Cerebellar cortex (tissue), 1 donor: ENCODE data around the gene DTX1.

ENCODE experiments used
- DNase-seq: peaks from one replicate; pipeline ENCODE4 v3.0.0-alpha.2; 2015; ENCODE audit warnings: low spot score

DTX1 gene

DNA sequence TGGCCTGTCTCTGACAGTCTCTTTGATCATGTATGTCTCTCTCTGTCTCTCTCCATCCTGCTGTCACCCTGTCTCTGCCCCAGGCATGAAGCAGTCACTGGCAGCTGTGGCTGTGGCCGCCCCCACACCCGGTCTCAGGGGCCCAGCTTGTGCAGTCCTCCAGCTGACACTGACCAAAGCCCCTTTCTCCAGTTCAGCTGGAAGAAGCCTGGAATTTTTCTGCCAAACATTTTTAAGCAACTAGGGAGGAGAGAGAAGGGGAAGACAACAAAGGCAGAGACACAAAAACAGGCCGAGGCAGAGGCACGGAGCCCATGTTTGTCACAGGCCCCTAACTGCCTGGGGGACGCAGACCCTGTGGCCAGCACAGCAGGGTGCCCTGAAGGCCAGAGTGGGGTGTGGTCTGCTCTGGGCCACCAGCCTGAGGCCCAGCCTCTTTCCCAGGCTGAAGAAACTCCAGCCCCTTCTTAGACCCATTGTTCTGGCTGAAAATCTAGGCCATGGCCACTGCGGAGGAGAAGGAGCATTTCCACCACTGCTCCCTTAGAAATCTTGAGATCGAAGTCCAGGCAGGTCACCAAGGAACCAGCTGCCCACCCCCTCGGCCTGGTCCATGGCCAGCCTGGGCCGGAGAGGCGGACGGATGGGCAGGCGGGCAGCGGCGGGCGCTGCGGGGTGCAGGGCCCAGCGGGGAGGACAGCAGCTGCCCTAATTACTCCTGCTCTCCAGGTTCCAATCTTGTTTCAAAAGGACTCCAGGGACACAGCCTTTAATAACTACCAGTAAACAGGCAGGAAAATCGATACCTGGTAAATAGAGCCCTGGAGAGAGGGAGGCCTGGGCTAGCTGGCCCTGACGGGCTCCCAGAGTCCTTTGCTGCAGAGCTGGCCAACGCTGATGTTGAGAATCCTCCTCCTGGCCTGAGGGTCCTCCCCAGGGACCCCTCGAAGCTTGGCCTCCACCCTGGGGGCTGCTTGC, 14.9 kb downstream of the DTX1 start:
- no peak for DNase-seq

DNA sequence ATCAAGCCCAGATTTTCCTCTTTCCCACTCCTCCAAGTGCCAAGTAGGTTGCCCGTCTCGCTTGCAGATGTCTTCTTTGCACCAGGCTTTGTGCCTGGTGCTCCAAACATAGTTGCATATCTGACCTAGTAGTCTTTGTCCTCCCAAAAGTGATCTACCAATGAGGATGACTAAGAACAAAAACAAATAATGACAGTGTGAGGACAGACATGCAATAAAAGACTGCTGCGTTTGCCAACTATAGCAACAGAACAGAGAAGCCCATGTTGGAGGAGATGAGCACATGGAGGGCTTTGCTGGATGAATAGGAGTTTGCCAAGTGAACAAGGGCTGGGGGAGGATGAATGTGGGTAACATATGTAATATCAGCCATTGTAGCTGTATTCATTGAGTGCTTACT, 15.6 kb downstream of the DTX1 start:
- no peak for DNase-seq

DNA sequence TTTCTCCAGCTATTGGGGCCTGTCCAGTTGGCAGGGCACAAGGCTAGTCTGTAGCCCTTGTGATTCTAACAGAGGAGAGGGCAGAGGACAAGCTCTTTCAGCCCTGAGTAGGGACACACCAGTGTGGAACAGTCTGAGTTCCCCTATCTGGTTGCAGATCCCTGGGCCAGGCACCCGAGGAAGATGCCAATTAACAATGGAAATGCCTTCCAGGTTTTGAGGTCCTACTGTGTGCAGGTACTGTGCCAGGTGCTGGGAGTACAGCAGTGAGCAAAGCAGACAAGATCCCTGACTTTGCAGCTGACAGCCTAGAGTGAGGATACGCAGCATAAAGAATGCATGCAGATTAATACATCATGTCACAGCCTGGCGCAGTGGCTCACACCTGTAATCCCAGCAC, 17.1 kb downstream of the DTX1 start:
- DNase-seq, result no peak

GRCh38 chr12:113075137-113075683, 18.7 kb downstream of the DTX1 start:
- no peak for DNase-seq

DNA sequence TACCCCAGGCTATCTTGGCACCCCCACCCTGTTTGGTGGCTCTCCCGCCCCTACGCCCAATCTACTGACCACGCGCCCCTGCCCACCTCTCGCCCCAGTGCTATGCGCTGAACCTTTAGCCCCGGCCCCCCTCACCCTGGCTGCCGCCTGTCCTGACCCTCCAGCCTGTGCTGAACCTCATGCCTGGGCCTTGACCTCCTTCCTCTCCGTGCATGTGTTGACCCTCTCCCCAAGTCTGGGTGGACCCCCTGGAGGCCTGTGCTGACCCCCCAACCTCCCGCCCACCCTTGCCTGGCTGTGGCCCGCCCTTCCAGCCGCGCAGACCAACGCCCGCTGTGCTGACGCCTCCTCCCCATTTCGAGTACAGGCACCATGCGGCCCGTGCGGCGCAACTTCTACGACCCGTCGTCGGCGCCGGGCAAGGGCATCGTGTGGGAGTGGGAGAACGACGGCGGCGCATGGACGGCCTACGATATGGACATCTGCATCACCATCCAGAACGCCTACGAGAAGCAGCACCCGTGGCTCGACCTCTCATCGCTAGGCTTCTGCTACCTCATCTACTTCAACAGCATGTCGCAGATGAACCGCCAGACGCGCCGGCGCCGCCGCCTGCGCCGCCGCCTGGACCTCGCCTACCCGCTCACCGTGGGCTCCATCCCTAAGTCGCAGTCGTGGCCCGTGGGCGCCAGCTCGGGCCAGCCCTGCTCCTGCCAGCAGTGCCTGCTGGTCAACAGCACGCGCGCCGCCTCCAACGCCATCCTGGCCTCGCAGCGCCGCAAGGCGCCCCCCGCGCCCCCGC, 20.7 kb downstream of the DTX1 start:
- DNase-seq, result no peak

DNA sequence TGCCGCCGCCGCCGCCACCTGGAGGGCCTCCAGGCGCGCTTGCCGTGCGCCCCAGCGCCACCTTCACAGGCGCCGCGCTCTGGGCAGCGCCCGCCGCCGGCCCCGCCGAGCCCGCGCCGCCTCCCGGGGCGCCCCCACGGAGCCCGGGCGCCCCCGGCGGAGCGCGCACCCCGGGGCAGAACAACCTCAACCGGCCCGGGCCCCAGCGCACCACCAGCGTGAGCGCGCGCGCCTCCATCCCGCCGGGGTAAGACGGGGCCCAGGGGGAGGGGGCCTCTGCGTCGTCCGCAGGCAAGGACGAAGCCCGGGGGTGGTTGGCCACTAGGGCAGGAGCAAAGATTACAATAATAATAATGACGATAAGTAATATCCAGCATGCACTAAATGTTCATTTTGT, 21.3 kb downstream of the DTX1 start:
- DNase-seq, result no peak

GRCh38 chr12:113081873-113082272, 25.3 kb downstream of the DTX1 start:
- no peak for DNase-seq

GRCh38 chr12:113082486-113083148, 26.1 kb downstream of the DTX1 start:
- DNase-seq, result no peak

DNA sequence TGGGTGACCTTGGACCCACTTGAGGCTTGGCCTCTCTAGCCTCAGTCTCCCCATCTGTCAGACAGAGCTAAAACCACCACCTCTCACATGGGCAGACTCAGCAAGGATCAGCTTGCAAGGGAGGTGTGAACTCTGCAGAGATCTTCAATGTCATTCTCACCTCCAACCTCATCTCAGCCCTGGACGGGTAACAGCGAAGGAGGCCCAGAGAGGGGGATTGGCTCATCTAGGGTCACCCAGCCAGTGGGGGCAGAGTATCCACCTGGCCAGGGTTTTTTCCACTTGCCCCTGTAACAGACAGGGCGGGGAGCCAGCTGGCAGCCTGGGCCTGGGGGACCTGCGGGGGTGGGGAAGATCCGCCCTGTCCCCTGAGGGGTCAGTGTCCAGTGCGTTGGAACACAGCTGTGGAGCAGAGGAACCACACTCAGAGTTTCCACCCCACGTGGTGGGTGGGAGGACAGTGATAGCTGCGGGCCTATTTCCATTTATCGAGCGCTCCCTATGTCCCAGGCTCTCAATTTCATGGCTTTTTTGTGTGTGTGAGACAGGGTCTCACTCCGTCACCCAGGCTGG, 27.4 kb downstream of the DTX1 start:
- no peak for DNase-seq

- DNase-seq, result no peak
Observed at GRCh38 chr12:113086249-113087164, 30.0 kb downstream of the DTX1 start.

DNA sequence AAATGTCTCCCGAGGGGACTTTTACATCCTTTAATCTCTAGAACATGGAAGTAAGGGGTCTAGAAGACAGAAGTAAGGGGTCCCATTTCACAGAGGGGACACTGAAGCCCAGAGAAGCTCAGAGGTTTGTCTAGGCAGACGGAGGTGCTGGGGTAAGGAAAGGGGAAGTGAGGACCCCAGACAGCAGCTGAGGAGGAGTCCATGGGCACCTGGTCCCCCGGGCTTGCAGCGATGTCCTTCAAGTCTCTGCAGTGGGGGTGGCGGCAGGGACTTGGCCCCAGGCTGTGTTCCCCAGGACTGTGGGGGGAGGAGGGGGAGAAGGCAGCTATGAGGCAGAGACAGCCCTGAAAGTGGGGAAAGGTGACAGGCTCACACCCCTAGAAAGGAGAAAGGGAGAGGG, 30.7 kb downstream of the DTX1 start:
- no peak for DNase-seq

DNA sequence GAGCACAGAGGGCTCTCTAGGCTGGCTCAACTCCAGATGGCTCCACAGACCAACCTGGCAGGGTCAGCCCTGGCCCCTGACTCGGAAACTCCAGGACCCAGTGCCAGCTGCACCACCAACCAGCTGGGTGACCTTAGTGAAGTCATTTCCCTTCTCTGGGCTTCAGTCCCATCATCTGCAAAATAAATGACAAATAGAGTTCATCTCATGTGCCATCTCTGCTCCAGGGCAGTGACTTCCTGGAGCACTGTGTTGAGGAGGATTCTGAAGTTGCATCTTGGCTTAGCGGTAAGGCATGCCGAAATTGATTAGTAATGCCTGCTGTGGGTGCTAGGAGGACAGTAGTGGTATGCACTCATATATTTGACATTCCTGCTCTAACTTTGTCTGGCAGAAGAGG, 31.5 kb downstream of the DTX1 start:
- no peak for DNase-seq

GRCh38 chr12:113088971-113089756, 32.6 kb downstream of the DTX1 start:
- DNase-seq, result no peak

GRCh38 chr12:113089839-113090238, 33.3 kb downstream of the DTX1 start:
- DNase-seq, result no peak

DNA sequence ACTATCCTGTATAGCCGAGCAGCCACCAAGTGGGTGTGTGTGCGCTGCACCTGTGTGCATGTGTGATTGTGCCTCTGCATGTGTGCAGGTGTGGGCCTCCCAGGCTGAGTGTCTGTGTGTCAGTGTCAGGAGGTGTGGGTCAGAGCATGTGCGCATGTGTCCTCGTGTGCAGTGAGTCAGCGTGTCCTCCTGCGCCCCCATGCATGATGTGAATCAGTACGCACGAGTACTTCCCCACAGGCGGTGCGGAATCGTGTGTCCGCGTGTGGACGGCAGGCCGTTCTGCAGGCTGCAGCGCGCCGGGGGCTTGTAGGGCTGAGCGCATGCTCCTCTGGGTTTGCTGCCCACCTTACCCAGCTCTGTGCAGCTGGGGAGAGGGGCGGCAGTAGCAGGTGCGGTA, 34.2 kb downstream of the DTX1 start:
- DNase-seq, result no peak

- DNase-seq, result peak; percentile 83
Observed at GRCh38 chr12:113091506-113091905, 35.0 kb downstream of the DTX1 start.

DNA sequence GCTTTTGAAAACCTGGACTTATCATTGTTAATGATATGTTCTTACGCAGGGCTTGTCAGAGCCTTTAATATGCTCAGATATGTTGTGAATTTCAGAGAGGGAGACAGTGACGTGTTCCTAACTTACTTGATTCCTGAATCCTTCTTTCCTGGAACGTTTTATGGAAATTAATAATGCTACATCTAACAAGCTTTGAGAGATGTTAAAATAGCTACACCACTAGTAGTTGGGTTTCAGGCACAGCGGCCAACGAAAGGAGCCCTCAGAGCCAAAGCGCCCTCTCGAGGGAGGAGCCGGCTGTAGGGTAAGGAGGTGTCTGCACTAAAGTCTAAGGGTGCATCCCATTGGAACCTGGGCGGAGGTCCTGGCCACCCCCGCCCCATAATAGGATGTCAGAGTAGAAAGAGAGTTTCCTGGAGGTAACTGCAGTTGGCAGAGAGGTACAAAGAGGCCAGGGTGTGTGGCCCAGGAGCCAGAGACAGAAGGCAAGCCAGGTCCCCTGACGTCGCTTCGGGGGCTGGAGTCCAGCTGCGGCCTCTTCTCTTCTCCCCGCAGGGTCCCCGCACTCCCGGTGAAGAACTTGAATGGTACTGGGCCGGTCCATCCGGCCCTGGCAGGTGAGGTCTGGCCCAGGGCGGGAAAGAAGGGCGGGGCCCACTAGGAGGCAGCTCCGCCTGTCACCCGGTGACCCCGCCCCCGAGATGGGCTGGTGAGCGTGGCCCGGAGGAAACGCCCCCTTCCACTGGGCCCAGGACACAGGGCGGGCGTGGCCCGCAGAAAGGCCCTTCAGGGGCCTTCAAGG, 36.3 kb downstream of the DTX1 start:
- DNase-seq, result no peak

DNA sequence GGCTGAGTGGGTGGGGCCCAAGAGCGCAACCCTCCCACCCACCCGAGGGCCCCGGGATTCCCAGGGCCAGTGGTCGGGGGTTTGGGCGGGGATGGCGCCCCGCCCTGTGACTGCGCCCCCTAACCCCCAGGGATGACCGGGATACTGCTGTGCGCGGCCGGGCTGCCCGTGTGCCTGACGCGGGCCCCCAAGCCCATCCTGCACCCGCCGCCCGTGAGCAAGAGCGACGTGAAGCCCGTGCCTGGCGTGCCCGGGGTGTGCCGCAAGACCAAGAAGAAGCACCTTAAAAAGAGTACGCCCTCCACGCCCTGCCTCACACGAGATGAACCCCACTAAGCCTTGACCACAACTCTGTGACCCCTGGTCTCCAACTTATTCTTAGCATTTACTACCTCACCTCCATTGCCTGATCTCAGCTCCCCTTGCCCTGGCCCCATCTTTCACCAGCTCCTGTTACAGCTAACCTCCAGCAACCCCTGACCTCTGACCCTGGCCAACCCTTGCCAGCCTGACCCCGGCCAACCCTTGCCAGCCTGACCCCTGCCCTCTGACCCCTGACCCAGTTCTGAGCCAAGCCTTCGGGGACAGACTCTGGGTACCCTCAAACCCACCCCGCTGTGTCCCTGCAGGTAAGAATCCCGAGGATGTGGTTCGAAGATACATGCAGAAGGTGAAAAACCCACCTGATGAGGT, 37.0 kb downstream of the DTX1 start:
- no peak for DNase-seq

GRCh38 chr12:113094738-113095137, 38.2 kb downstream of the DTX1 start:
- no peak for DNase-seq
